SKM-1 (cell line): ENCODE results near the gene C2orf66.

Experiments
- DNase-seq: peaks from one replicate; lab custom pipeline; 2025; ENCODE audit not compliant: unreplicated experiment; lab: John Stamatoyannopoulos, UW

The C2orf66 gene

GRCh38 chr2:196767101-196767500 lies 42.1 kb downstream of the C2orf66 start:
- DNase-seq = no peak

GRCh38 chr2:196759378-196759706 lies 49.8 kb downstream of the C2orf66 start:
- DNase-seq = no peak

- DNase-seq = no peak
Measured at GRCh38 chr2:196758474-196759377, 50.4 kb downstream of the C2orf66 start.
